GM13977 (cell line): Measurements from ENCODE around the gene MBNL1.
"Not testable (repeated sequence)": the region's sequence is repeated elsewhere in the genome, so short reads cannot be mapped to it uniquely, and the experiment has no call there.

Experiments
- DNase-seq: peaks from one replicate; pipeline ENCODE4 v3.0.0; 2012; ENCODE audit warnings: low spot score
- in situ Hi-C: fragments of 300-500 bp; cut with MboI; formaldehyde crosslinking; loops from one replicate; pipeline ENCODE4 v1.12.0; 2022; ENCODE audit warnings: low sequenced_read_pairs, low pct_unique_long_range_greater_than_20kb, mixed read lengths, inconsistent platforms; ENCODE audit not compliant: unreplicated experiment
- TF ChIP-seq, protein P1 (sequence below): IDR thresholded peaks from 2 replicates; pipeline ENCODE4 v1.5.1; 2012; ENCODE audit warnings: mild to moderate bottlenecking, control low read depth; ENCODE audit not compliant: insufficient read depth; ENCODE audit errors: extremely low read depth, missing control alignments

MBNL1 gene

GRCh38 chr3:152392272-152392880, 123.6 kb downstream of the MBNL1 start:
- in situ Hi-C loops: no loop called here
- TF ChIP-seq, protein P1, sequence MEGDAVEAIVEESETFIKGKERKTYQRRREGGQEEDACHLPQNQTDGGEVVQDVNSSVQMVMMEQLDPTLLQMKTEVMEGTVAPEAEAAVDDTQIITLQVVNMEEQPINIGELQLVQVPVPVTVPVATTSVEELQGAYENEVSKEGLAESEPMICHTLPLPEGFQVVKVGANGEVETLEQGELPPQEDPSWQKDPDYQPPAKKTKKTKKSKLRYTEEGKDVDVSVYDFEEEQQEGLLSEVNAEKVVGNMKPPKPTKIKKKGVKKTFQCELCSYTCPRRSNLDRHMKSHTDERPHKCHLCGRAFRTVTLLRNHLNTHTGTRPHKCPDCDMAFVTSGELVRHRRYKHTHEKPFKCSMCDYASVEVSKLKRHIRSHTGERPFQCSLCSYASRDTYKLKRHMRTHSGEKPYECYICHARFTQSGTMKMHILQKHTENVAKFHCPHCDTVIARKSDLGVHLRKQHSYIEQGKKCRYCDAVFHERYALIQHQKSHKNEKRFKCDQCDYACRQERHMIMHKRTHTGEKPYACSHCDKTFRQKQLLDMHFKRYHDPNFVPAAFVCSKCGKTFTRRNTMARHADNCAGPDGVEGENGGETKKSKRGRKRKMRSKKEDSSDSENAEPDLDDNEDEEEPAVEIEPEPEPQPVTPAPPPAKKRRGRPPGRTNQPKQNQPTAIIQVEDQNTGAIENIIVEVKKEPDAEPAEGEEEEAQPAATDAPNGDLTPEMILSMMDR: no peak
- DNase-seq: no peak

DNA sequence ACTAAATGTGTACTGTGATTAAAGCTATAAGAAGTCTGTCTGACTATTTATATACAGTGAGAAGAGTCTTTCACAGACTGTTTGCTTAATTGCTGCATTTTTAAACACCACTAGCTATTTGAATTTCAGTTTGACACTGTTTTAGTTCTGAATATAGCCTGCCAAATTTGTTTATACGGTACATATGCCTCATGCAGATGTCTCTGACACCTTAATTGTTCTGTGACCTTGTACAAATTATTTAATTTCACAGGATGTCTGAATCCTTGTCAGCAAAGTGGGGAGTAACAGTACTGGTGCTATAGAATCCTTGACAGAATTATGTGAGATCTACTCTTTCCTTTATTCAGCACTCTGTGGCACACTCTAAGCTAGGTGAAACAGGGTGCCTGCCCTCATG, 125.5 kb downstream of the MBNL1 start:
- in situ Hi-C loops: no loop called here
- TF ChIP-seq, protein P1: no peak
- no peak for DNase-seq

- DNase-seq: no peak
- TF ChIP-seq, protein P1: no peak
Measured at GRCh38 chr3:152395764-152396163, 127.0 kb downstream of the MBNL1 start.

DNA sequence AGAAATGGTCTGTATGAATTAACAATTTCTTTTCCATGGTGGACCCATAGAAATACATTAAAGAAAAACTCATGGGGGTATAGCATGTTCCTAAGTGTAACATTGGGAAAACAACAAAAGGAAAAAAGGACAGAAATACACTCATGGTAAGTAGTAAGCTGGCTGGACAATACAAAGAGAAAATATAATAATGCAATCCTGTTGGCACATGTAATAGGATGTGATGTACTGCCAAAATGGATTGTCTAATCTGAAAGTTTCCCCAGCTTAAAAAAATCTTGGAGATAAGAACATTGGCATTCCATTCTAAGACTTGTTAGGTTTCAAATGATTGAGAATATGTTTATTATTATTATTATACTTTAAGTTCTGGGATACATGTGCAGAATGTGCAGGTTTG, 128.1 kb downstream of the MBNL1 start:
- in situ Hi-C loops: no loop called here
- no peak for DNase-seq
- TF ChIP-seq, protein P1: no peak

More at GRCh38 chr3:152395764-152396163, 127.0 kb downstream of the MBNL1 start:
- in situ Hi-C loops: no loop called here

GRCh38 chr3:152397348-152397747, 128.6 kb downstream of the MBNL1 start:
- in situ Hi-C loops, DNase-seq: not testable (repeated sequence)

- TF ChIP-seq, protein P1: no peak
- in situ Hi-C loops: no loop called here
- DNase-seq: no peak
Measured at GRCh38 chr3:152398495-152398894, 129.8 kb downstream of the MBNL1 start.

GRCh38 chr3:152399374-152399773, 130.6 kb downstream of the MBNL1 start:
- TF ChIP-seq, protein P1: no peak
- DNase-seq: no peak
- in situ Hi-C loops: no loop called here
